OCI-LY3 (cell line): ENCODE results near the gene ABCC6.

Source experiments
- H2AFZ ChIP-seq: fragments of 200-600, 300-600 bp; shearing (Covaris generic); 2 replicates; pipeline ENCODE4 v1.6.0; 2014; ENCODE audit warnings: antibody characterized with exemption, low read depth, low read length
- H3K27ac ChIP-seq: fragments of 200-600, 300-600 bp; sonication (generic); 2 replicates; pipeline ENCODE4 v1.5.1; 2014; ENCODE audit warnings: mild to moderate bottlenecking, low read length, moderate library complexity, mixed read lengths
- H3K27me3 ChIP-seq: fragments of 200-600, 300-600 bp; sonication (generic); 2 replicates; pipeline ENCODE4 v1.6.1; 2014; ENCODE audit warnings: low read depth, low read length, mixed read lengths
- H3K36me3 ChIP-seq: fragments of 200-600, 300-600 bp; sonication (generic); replicated peaks from 2 replicates; pipeline ENCODE3; 2014; ENCODE audit warnings: low read depth, low read length, mixed read lengths
- H3K4me1 ChIP-seq: fragments of 300-600, 200-600 bp; sonication (generic); 2 replicates; pipeline ENCODE4 v1.6.1; 2014; ENCODE audit warnings: low read length, mixed read lengths
- H3K4me2 ChIP-seq: fragments of 200-600, 300-600 bp; sonication (generic); 2 replicates; pipeline ENCODE4 v1.6.1; 2014; ENCODE audit warnings: low read length, mixed read lengths
- H3K4me3 ChIP-seq: fragments of 300-600, 200-600 bp; sonication (generic); 2 replicates; pipeline ENCODE4 v1.5.1; 2014; ENCODE audit warnings: antibody characterized with exemption, mild to moderate bottlenecking, low read length, moderate library complexity
- H3K79me2 ChIP-seq: fragments of 300-600, 200-600 bp; shearing (Covaris generic); 2 replicates; pipeline ENCODE4 v1.6.1; 2014; ENCODE audit warnings: mild to moderate bottlenecking, low read length, mixed read lengths
- H3K9ac ChIP-seq: fragments of 300-600, 200-600 bp; shearing (Covaris generic); 2 replicates; pipeline ENCODE4 v1.6.0; 2014; ENCODE audit warnings: mild to moderate bottlenecking, low read length, moderate library complexity
- H3K9me3 ChIP-seq: fragments of 200-600, 300-600 bp; shearing (Covaris generic); 2 replicates; pipeline ENCODE4 v1.6.1; 2014; ENCODE audit warnings: low read length, mixed read lengths; ENCODE audit not compliant: insufficient read depth
- H4K20me1 ChIP-seq: fragments of 200-600, 300-600 bp; sonication (generic); 2 replicates; pipeline ENCODE4 v1.6.1; 2016; ENCODE audit warnings: low read length, mixed read lengths; ENCODE audit not compliant: insufficient read depth
- CTCF ChIP-seq: fragments of 200-600, 300-600 bp; sonication (generic); IDR thresholded peaks from 2 replicates; pipeline ENCODE4 v1.5.1; 2014; ENCODE audit warnings: antibody characterized with exemption, low read length, low read depth
- EZH2phosphoT487 ChIP-seq: fragments of 200-600 bp; shearing (Covaris generic); IDR thresholded peaks from 2 replicates; pipeline ENCODE4 v1.6.1; 2018; ENCODE audit warnings: antibody characterized with exemption, mixed run types, low read depth

The ABCC6 gene

GRCh38 chr16:16176328-16176727 lies 47.0 kb downstream of the ABCC6 start:
- Histone ChIP-seq H3K79me2 (no peaks in the 10 kb centered on the region), H3K4me3 (no peak overlapping the region), H3K9me3 (peaks cover 6% of the 10 kb centered on the region), H2AFZ (no peak overlapping the region), H3K4me2 (no peak overlapping the region), H3K36me3 (peaks cover 6% of the 10 kb centered on the region), H3K4me1 (peaks cover 13% of the 10 kb centered on the region), H3K27me3 (no peaks in the 10 kb centered on the region), H3K27ac (no peak overlapping the region), H3K9ac (no peak overlapping the region), H4K20me1 (no peaks in the 10 kb centered on the region)
- TF ChIP-seq CTCF = no peak
- TF ChIP-seq EZH2phosphoT487 = no peak

GRCh38 chr16:16175296-16175695 lies 48.0 kb downstream of the ABCC6 start:
- Histone ChIP-seq H3K9me3 (peaks cover 6% of the 10 kb centered on the region), H3K79me2 (no peaks in the 10 kb centered on the region), H3K4me1 (peaks cover 13% of the 10 kb centered on the region), H3K4me2 (no peak overlapping the region), H3K27ac (no peak overlapping the region), H3K4me3 (no peak overlapping the region), H2AFZ (no peak overlapping the region), H4K20me1 (no peaks in the 10 kb centered on the region), H3K9ac (no peak overlapping the region), H3K36me3 (peaks cover 6% of the 10 kb centered on the region), H3K27me3 (no peaks in the 10 kb centered on the region)
- no peak for TF ChIP-seq EZH2phosphoT487
- TF ChIP-seq CTCF = no peak

- Histone ChIP-seq H3K36me3 (peaks cover 6% of the 10 kb centered on the region), H3K4me1 (peaks cover 13% of the 10 kb centered on the region), H3K79me2 (no peaks in the 10 kb centered on the region), H4K20me1 (no peaks in the 10 kb centered on the region), H3K4me3 (no peak overlapping the region), H3K4me2 (no peak overlapping the region), H2AFZ (no peak overlapping the region), H3K9me3 (peaks cover 6% of the 10 kb centered on the region), H3K27me3 (no peaks in the 10 kb centered on the region), H3K27ac (no peak overlapping the region), H3K9ac (no peak overlapping the region)
- TF ChIP-seq EZH2phosphoT487 (no peak), CTCF (no peak)
These were observed 50.3 kb downstream of the ABCC6 start for GRCh38 chr16:16172991-16173390.

- Histone ChIP-seq H3K27me3 (no peaks in the 10 kb centered on the region), H3K4me2 (no peak overlapping the region), H3K9ac (no peak overlapping the region), H3K9me3 (peaks cover 6% of the 10 kb centered on the region), H2AFZ (no peak overlapping the region), H3K4me1 (peaks cover 13% of the 10 kb centered on the region), H3K36me3 (peaks cover 6% of the 10 kb centered on the region), H3K79me2 (no peaks in the 10 kb centered on the region), H3K27ac (no peak overlapping the region), H3K4me3 (no peak overlapping the region), H4K20me1 (no peaks in the 10 kb centered on the region)
- TF ChIP-seq CTCF (no peak), EZH2phosphoT487 (no peak)
These were observed 51.9 kb downstream of the ABCC6 start for GRCh38 chr16:16171332-16171919.
